Hematopoietic multipotent progenitor cell treated with erythropoietin and hydrocortisone succinate and interleukin-3 and kit ligand, for 17 days (in vitro differentiated cells): ENCODE data around the gene SCEL.
"Not testable (repeated sequence)": the region's sequence is repeated elsewhere in the genome, so short reads cannot be mapped to it uniquely, and the experiment has no call there.

ENCODE experiments used
- DNase-seq: peaks from one replicate; pipeline ENCODE4 v3.0.0-alpha.2; 2015; ENCODE audit warnings: low spot score

SCEL gene

GRCh38 chr13:77662831-77663230 is 127.3 kb downstream of the SCEL start:
- not testable (repeated sequence) for DNase-seq

- no peak for DNase-seq
Measured at GRCh38 chr13:77674852-77675251, 139.3 kb downstream of the SCEL start.

DNA sequence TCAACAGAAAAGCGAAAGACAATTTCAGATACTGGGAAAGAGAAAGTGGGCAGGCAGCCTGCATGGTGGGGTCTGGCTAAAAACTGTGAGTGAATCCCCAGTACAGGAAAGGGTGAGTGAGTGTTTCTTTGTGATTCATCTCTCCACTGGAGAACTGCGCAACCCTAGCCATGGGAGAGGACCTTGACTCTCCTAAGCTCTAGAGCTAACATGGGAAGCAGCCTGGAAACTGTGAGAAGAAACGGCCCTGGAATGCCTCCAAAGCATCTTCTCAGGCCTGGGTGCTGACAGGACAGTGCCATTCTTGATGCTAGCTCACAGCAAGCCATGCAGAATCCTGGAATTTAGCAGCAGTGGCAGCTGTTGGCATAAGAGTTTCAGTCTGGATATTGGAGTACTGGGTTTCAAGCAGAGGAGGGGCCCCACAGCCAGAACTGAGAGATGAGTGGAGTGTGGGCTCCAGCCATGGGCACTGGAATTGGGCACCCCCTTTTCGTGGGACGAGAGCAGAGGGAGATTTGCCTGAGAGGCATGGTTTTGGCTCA is 143.3 kb downstream of the SCEL start:
- no peak for DNase-seq

- no peak for DNase-seq
Measured at GRCh38 chr13:77687799-77688198, 152.3 kb downstream of the SCEL start.

GRCh38 chr13:77691871-77692270 is 156.4 kb downstream of the SCEL start:
- DNase-seq, result no peak

DNA sequence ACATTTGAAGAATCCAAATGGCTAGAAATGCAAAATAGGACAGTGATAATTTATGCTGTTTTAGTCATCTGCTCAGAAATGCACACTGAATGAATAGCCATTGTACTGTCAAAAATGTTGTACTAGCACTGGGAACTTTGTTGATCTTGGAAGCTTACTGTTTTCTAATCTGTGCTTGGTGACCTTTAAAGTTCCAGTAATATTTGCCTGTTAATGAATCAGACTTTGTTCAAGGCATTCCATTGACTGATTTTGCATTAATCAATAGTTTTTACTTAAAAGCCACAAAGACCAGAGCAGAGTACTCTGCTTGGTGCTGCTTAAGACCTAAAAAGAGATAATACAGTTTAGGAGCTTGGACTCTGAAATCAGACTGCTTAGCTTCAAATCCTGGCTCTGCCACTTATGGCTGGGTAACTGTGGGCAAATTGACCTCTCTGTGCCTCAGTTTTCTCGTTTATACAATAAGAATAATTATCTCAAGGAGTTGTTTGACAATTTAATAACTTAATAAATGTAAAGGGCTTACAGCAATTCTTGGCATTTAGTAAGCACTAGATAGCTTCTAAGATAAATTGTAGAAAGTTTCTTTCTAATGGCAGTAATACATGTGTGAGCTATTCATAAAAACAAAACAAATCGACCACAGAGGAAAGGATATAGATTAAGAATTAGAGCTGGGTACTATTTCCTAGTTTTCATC is 157.4 kb downstream of the SCEL start:
- DNase-seq, result no peak

- DNase-seq, result no peak
Measured at GRCh38 chr13:77693449-77693940, 158.0 kb downstream of the SCEL start.
